Stimulated activated CD4-positive, alpha-beta T cell treated with anti-CD3 and anti-CD28 coated beads, Interleukin-1b, Interleukin-23, amount 100 ng/mL, for 48 hours (primary cell): ENCODE results near the gene MGAT2.
A peak's percentile ranks its signal among the peaks of the same experiment; 100 is the strongest.
"Not testable (repeated sequence)": the region's sequence is repeated elsewhere in the genome, so short reads cannot be mapped to it uniquely, and the experiment has no call there.

ENCODE experiments used
- DNase-seq: peaks from one replicate; pipeline ENCODE4 v3.0.0-alpha.2; 2020

Gene MGAT2

GRCh38 chr14:49612671-49613070, 7.9 kb upstream of the MGAT2 start:
- DNase-seq, result no peak

GRCh38 chr14:49614196-49614595, 6.4 kb upstream of the MGAT2 start:
- DNase-seq, result no peak

- DNase-seq, result no peak
These were observed 4.8 kb upstream of the MGAT2 start for GRCh38 chr14:49615776-49616175.

- DNase-seq, result no peak
These were observed 2.6 kb upstream of the MGAT2 start for GRCh38 chr14:49617852-49618519.

- not testable (repeated sequence) for DNase-seq
These were observed 1.3 kb upstream of the MGAT2 start for GRCh38 chr14:49619273-49619672.

- DNase-seq, result no peak
These were observed 869 bp upstream of the MGAT2 start for GRCh38 chr14:49619730-49620129.

- peak; percentile 62 for DNase-seq
These were observed 699 bp downstream of the MGAT2 start for GRCh38 chr14:49621114-49621881.

- no peak for DNase-seq
These were observed 1.5 kb downstream of the MGAT2 start for GRCh38 chr14:49622022-49622607.

GRCh38 chr14:49623387-49623786, 2.8 kb downstream of the MGAT2 start:
- no peak for DNase-seq

- DNase-seq, result no peak
These were observed 3.6 kb downstream of the MGAT2 start for GRCh38 chr14:49623941-49624839.

GRCh38 chr14:49633640-49634546, 13.3 kb downstream of the MGAT2 start:
- peak; percentile 95 for DNase-seq

- peak; percentile 59 for DNase-seq
These were observed 14.1 kb downstream of the MGAT2 start, which contains the start of gene DNAAF2 for GRCh38 chr14:49634547-49635334. Gene DNAAF2, minus strand, starts transcription at chr14:49635244. Its CDS starts 95 bp downstream, at chr14:49635149.

GRCh38 chr14:49636866-49637265, 16.3 kb downstream of the MGAT2 start:
- no peak for DNase-seq

GRCh38 chr14:49637534-49638078, 17.0 kb downstream of the MGAT2 start:
- DNase-seq, result no peak

GRCh38 chr14:49640540-49641417, 20.2 kb downstream of the MGAT2 start:
- DNase-seq, result no peak

- DNase-seq, result no peak
These were observed 21.1 kb downstream of the MGAT2 start for GRCh38 chr14:49641697-49642129.

GRCh38 chr14:49642163-49642562, 21.6 kb downstream of the MGAT2 start:
- no peak for DNase-seq

- no peak for DNase-seq
These were observed 32.9 kb downstream of the MGAT2 start for GRCh38 chr14:49653508-49653907.

GRCh38 chr14:49654511-49654910, 33.9 kb downstream of the MGAT2 start:
- no peak for DNase-seq
